Measurements from ENCODE around the gene ANKRD55. TPM values are rescaled to one million over a fixed set of nuclear protein-coding genes. Genes with fewer than 3 reads are reported as not detected.
A peak's percentile ranks its signal among the peaks of the same experiment; 100 is the strongest.

The ANKRD55 gene
- total and polyA plus RNA-seq, 11 donors: 0.11 to 0.15 TPM; not detected in 9

DNA sequence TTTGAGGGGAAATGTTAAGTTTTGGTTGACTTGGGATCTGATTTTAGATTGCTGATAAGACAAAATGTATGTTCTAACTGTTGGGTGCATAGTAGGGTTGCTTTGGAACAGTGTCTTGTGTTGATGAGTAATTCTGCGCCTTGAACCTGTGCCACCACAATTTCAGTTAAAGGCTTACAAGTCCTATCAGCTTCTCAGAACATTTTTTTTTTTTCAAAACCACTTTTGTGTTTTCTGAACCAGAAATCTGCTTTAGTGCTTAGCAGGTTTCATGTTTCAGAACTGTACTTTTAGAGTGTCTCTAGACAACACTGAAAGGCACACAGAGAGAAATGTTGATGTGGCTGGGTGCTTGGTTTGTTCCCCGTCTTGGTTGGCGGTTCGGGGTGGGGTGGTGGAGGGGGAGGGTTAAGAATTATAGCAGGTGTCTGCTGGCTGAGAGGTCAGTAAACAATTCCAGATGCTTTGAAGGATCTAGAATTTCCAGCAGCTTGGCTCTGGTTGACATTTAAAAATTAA is 84.6 kb downstream of the ANKRD55 start:
- DNase-seq: no peak
- H3K9me3 ChIP-seq: no peaks in the 10 kb centered on the region
- peak overlapping the region in 1 of 12 donors; percentile 29 for H3K27ac ChIP-seq
- H3K27me3 ChIP-seq: no peaks in the 10 kb centered on the region
- ATAC-seq: no peak
- intact Hi-C loops (cut with DNase I): no loop called here
- 81 to 88% (median 84%) methylated on average over 4 of the region's 4 CpGs for WGBS, 4 donors
- peaks cover 0 to 50% (median 2%) of the 10 kb centered on the region in 12 donors for H3K4me1 ChIP-seq
- no peaks in the 10 kb centered on the region for H3K36me3 ChIP-seq
- TF ChIP-seq POLR2A (IDR thresholded peaks at IDR 0.05): no peak
- TF ChIP-seq, protein P1, sequence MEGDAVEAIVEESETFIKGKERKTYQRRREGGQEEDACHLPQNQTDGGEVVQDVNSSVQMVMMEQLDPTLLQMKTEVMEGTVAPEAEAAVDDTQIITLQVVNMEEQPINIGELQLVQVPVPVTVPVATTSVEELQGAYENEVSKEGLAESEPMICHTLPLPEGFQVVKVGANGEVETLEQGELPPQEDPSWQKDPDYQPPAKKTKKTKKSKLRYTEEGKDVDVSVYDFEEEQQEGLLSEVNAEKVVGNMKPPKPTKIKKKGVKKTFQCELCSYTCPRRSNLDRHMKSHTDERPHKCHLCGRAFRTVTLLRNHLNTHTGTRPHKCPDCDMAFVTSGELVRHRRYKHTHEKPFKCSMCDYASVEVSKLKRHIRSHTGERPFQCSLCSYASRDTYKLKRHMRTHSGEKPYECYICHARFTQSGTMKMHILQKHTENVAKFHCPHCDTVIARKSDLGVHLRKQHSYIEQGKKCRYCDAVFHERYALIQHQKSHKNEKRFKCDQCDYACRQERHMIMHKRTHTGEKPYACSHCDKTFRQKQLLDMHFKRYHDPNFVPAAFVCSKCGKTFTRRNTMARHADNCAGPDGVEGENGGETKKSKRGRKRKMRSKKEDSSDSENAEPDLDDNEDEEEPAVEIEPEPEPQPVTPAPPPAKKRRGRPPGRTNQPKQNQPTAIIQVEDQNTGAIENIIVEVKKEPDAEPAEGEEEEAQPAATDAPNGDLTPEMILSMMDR (IDR thresholded peaks at IDR 0.05): no peak
- H3K4me3 ChIP-seq: no peak overlapping the region

GRCh38 chr5:56147659-56148230 is 85.4 kb downstream of the ANKRD55 start:
- Histone ChIP-seq H3K36me3 (no peaks in the 10 kb centered on the region), H3K4me1 (peaks cover 0 to 44% (median 2%) of the 10 kb centered on the region in 12 donors), H3K27ac (peak overlapping the region in 1 of 12 donors; percentile 29), H3K9me3 (no peaks in the 10 kb centered on the region), H3K27me3 (no peaks in the 10 kb centered on the region), H3K4me3 (no peak overlapping the region)
- 85 to 93% (median 90%) methylated on average over 4 of the region's 4 CpGs for WGBS, 4 donors
- intact Hi-C loops (cut with DNase I): no loop called here
- DNase-seq: no peak
- no peak for ATAC-seq
- TF ChIP-seq, protein P1 (IDR thresholded peaks at IDR 0.05): no peak
- TF ChIP-seq POLR2A (IDR thresholded peaks at IDR 0.05): no peak

GRCh38 chr5:56147106-56147505 is 86.0 kb downstream of the ANKRD55 start:
- Histone ChIP-seq H3K36me3 (no peaks in the 10 kb centered on the region), H3K4me1 (peaks cover 0 to 40% (median under 1%) of the 10 kb centered on the region in 12 donors), H3K27me3 (no peaks in the 10 kb centered on the region), H3K4me3 (no peak overlapping the region), H3K27ac (no peak overlapping the region), H3K9me3 (no peaks in the 10 kb centered on the region)
- DNase-seq (no peak), ATAC-seq (no peak)
- intact Hi-C loops (cut with DNase I): no loop called here
- TF ChIP-seq, protein P1 (IDR thresholded peaks at IDR 0.05): no peak
- no peak for TF ChIP-seq POLR2A (IDR thresholded peaks at IDR 0.05)

- Histone ChIP-seq H3K27me3 (no peaks in the 10 kb centered on the region), H3K4me3 (no peak overlapping the region), H3K9me3 (no peaks in the 10 kb centered on the region), H3K27ac (no peak overlapping the region), H3K36me3 (no peaks in the 10 kb centered on the region), H3K4me1 (peaks cover 0 to 37% (median 0%) of the 10 kb centered on the region in 12 donors)
- DNase-seq: no peak
- no peak for ATAC-seq
- intact Hi-C loops (cut with DNase I): no loop called here
- TF ChIP-seq POLR2A (IDR thresholded peaks at IDR 0.05): no peak
- TF ChIP-seq, protein P1 (IDR thresholded peaks at IDR 0.05): no peak
- WGBS, 4 donors: 92 to 94% (median 94%) methylated on average over 4 of the region's 4 CpGs
Measured at GRCh38 chr5:56146674-56147073, 86.5 kb downstream of the ANKRD55 start.

Data from heart left ventricle (tissue), 16 donors.